GM19467 (cell line): ENCODE data around the gene ZNF410.
A peak's percentile ranks its signal among the peaks of the same experiment; 100 is the strongest.

ENCODE experiments used
- ATAC-seq: cut with Tn5 transposase; IDR thresholded peaks from one replicate; pipeline ENCODE4 v1.9.1; 2021; ENCODE audit warnings: mild to moderate bottlenecking, moderate library complexity; ENCODE audit not compliant: unreplicated experiment

ZNF410 gene

DNA sequence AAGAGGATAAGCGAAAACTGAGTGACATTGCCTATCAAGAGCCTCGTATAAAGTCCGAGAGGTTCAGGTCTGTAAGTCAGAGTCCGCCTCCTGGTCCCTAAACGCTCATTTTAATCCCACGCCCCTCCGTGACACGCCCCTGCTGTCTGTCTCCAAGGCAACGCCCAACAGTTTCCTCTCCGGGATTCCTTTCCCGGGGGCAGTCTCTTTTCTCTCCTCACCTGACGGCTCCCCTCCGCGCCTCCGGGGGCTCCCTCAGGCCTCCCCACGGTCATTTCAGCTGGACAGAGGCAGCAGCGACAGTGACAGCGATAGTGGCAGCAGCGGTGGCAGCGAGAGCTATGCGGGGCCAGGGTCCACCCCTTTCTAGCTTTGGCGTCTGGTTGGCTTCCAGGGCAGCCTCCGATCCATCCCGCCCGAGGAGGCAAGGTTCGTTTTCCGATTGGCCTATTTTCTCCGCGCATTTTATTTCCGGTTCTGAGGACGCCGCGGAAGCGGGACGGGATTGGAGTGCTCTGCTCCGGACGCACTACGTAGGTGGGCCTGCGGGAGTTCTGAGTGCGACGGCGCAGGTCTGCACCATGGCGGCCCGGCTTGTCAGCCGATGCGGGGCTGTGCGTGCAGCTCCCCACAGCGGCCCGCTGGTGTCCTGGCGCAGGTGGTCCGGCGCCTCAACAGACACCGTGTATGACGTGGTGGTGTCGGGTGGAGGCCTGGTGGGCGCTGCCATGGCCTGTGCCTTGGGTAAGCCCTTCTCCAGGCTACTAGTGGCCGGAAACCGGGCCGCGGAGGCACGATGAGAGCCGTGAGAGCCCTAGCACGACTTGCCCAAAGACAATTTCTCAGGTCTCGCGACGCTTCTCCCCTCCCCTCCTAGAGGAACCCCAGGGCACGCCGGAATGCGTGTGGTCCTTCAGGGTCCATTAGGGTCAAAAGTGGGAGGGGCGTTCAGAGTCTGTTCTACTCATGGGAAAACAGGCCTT, 63.4 kb downstream of the ZNF410 start, which contains the start of the genes COQ6 and FAM161B:
TSS of gene COQ6 (plus strand) at position 551 of the 983 bp plus-strand sequence. CDS start at position 582, 31 bp downstream.
TSS of gene FAM161B (minus strand) at position 343 of the 983 bp plus-strand sequence. CDS start at position 275, 68 bp downstream.
- peak; percentile 86 for ATAC-seq

DNA sequence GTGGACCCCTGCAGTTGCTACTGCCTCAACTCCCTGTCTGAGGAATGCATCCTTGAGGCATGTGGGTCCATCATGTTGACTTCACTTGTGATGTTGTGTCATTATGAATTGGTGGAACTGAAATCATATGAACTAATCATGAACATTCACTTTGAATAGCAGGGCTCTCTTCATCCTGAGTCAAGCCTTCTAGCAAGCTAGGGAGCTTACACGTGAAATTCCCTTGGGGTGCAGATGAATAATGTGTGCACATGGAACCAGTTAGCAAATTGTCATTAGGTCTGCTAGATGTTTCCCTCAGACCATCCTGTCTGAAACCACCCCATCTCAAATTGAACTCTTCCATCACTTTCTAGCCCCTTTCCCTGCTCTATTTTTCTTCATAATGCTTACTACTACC, 67.1 kb downstream of the ZNF410 start:
- ATAC-seq = no peak

DNA sequence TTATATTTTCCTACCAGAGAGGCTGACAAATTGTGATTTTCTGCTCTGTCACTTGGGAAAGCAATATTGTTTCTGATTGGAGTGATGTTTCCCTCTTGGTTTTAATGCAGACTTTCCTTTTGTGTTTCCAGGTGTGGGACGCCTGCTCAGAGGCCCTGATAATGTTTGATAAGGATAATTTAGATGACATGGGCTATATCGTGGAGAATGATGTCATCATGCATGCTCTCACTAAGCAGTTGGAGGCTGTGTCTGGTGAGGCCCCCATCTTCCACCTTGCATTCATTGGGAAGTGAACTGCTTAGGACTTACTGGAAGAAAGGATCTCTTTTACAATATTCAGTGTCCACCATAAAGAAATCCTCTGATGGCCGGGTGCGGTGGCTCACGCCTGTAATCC, 69.0 kb downstream of the ZNF410 start:
- no peak for ATAC-seq

DNA sequence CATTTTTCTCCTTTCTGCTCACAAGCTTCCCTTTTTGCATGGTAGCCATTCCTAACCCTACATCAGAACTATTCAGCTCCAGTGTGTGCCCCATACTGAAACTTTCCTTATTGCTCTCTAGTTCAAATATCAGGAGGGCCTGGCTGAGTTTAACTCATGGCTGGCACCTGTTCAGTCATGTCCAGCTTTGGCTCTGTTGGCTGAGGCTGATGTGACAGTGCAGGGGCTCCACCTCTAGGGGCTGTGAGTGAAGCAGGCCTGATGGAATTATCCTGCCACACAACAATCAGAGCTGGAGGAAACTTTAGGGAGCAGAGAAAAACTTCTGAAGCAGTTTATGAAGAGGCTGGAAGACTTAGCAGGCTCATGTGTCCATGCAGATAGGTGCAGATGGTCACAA, 71.9 kb downstream of the ZNF410 start:
- ATAC-seq = no peak

DNA sequence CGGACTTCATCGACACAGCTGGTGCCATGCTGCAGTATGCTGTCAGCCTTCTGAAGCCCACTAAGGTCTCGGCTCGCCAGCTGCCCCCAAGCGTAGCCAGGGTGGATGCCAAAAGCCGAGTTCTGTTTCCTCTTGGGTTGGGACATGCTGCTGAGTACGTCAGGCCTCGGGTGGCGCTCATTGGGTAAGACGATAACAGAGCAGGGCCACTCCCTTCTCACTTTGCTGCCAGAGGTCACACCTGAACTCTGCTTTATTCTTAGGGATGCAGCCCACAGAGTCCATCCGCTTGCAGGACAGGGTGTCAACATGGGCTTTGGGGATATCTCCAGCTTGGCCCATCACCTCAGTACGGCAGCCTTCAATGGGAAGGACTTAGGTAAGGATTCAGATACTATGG, 74.5 kb downstream of the ZNF410 start:
- no peak for ATAC-seq

DNA sequence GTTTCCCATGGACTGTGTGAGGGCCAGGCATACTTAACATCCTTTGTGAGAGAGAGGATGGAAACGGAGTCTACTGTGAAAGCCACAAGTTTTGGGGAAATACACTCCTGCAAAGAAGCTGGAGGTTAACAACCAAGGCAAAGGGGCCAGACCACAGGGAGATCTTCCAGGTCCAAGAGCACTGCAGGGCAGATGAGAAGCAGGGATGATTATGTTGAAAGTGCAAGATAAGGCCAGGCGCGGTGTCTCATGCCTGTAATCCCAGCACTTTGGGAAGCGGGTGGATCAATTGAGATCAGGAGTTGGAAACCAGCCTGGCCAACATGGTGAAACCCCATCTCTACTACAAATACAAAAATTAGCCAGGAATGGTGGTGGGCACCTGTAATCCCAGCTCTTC, 78.6 kb downstream of the ZNF410 start:
- no peak for ATAC-seq

DNA sequence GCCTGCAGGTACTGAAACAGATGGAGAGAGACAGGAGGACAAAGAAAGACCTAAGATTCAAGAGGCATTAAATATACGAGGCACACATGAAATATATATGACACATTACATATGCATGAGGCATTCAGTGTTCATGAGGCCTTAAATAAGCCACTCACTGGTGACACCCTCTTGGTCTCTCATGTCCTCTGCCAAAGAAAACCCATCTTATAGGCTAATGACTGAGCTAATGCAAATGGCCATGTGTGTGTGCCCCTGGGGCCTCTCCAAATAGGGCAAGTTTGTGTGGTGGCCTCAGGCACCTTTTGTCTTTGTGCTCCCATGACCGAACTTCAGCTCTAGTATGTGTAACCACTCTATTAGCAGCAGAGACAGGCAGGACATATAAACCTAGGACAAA, 82.2 kb downstream of the ZNF410 start:
- ATAC-seq = no peak

DNA sequence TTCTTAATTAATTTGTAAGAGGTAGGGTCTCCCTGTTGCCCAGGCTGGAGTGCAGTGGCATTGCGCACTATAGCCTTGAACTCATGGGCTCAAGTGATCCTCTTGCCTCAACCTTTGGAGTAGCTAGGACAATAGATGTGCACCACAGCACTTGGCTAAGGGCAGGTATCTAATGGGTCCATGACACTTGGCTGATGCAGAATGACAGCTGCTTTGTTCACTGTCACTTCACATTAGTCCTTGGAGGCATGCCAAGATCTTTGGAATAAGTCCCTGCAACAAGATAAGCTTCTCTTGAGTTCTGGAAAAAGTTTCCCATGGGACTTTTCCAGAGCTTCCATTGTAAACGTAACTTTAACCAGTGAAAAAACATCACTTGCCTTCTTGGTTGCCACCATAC, 86.8 kb downstream of the ZNF410 start:
- ATAC-seq = no peak

DNA sequence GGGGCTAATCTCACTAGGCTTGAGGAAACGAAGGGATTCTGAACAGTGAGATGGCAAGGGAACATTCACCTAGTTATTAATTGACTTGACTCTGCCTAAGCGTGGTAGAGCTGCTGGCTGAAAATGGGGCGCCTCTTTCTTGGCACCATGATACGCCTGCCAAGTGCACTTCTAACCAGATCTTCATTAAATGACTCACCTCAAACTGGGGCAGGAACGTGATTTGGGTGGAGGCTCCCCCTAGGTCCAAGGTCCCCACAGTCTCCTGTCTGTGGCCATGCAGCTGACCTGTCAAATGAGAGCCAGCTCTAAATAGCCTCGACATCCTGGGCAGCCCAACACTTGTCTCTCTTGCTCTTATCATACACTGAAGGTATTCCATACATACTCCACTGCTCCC, 89.5 kb downstream of the ZNF410 start:
- no peak for ATAC-seq

DNA sequence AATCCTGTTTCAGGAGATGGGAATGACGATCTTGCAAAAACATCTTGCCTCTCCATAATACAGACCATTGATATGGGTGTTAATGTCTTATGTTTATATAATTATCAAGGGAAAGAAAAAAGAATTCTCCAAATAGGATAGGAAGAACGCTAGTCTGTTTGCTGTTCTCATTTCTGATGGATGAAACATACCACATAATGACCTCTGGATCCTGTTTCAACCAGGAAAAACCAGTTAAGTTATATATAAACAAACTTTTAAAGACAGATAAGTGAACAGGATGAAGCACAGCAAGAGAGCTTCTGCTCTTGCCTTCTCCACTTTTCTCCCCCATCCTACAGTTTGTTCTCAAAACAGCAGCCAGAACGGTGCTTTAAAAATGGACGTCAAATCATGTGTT, 91.2 kb downstream of the ZNF410 start:
- no peak for ATAC-seq
